Fibroblast of skin of abdomen (primary cell): ENCODE measurements around the gene ZNF764.
A peak's percentile ranks its signal among the peaks of the same experiment; 100 is the strongest.
"Not testable (repeated sequence)": the region's sequence is repeated elsewhere in the genome, so short reads cannot be mapped to it uniquely, and the experiment has no call there.

Experiments used
- DNase-seq: peaks from one replicate; pipeline ENCODE4 v3.0.0-alpha.2; 2013

The ZNF764 gene

DNA sequence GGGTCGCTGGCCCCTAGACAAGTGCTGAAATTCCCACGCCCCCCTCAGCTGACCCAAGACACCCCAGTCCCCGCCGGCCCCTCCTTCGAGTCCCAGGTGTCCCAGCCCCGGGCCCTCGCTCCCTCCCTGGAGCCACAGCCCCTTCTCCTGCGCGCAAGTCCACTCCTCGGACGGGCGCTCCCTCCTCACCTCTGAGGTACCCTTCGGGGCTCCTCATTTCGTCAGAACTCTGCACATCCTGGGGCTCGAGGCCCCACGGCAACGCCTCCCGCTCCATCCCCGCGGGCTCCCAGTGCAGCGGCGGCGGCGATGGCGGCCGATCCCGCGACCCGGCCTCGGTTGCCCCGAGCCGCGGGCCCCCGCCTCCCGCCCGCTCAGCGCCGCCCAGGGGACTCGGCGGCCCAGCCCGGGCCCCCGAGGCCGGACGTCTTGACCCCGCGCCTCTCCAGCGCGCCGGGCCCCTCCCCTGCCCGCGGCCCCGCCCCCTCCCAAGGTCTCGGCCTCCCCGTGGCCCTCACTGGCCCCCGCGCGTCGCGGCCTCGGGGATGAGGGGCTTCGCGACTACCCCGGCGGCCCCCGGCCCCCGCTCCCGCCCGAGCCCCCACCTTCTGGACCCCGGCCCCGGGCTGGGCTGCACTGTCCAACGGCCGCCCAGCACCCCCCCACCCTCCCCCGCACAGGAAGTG, 31.9 kb downstream of the ZNF764 start, which contains the start of gene ZNF768:
TSS of gene ZNF768 (minus strand) at position 430 of the 686 bp plus-strand sequence. CDS start at position 277, 153 bp downstream.
- peak; percentile 6 for DNase-seq

DNA sequence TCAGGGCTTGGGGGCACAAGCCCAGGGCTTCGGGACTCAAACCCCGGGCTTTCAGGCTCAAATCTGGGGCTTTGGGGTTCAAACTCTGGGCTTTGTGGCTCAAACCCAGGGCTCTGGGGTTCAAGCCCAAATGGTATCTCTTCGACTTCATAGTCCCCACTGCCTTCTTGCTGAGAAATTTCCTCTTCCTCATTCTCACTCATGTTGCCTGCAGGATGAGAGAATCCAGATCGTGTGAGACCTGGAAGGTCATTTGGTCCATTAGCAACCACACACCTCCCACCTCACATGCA, 32.4 kb downstream of the ZNF764 start:
- no peak for DNase-seq

DNA sequence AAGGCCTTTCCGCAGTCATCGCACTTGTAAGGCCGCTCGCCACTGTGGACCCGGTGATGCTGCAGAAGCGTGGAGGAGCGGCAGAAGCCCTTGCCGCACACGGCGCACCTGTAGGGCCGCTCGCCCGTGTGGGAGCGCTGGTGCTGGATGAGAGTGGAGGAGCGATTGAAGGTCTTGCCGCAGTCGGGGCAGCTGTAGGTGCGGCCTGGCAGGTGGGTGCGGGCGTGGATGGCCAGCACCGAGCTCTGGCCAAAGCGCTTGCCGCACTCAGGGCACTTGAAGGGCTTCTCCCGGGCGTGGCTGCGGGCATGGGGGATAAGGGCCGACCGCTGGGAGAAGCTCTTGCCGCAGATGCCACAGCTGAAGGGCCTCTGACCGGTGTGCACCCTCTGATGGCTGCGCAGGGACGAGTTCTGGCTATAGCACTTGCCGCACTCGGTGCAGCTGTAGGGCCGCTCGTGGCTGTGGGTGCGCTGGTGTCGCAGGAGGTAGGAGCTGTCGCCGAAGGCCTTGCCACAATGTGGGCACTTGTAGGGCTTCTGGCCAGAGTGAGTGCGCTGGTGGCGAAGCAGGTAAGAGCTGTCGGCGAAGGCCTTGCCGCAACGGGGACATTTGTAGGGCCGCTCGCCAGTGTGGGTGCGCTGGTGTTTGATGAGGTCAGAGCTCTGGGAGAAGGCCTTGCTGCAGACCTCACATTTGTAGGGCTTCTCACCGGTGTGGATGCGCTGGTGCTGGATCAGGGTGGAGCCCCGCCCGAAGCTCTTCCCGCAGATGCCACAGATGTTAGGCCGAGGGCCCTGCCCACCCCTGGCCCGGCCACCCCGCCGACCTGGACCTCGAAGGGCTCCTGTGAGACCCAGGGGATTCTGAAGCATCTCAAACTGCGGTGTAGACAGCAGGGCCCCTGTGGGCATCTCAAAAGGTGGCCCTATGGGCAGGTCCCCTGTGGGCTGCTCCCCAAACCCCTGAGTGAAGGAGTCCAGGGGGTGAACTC, 33.3 kb downstream of the ZNF764 start:
- DNase-seq, result no peak

DNA sequence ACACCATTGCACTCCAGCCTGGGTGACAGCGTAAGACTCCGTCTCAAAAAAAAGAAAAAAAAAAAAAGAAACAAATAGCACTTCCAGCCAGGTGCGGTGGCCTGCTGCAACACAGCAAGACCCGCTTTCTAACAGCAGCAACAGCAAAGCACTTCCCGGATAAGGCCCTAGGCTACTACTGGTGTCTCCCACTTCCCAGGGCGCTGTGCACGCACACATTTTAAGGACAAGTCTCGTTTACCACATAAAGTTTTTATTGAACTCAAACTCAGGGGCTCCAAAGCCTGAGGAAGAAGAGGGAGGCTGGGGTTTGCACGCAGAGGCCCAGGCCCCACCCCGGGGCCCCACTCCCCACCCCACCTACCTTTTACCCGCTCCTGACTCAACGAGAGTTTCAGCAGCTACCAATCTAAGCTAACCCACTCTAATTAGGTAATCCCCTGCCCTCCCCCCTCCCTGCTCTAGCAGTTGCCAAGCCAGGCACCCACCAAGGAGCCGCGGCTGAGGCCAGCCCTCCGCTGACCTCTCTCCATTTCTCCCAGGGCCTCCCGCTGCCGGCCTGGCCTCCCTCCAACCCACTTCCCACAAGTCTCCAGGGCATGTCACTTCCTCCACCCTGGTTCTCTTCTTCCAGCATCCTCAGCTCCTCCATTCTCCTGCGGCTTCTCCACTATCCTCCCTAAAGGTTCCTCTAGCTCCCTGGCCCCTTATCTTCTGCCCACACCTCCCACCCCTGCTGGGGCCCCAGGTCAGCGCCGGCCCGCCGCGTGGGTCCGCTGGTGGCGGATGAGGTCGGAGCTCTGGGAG, 34.2 kb downstream of the ZNF764 start:
- no peak for DNase-seq

DNA sequence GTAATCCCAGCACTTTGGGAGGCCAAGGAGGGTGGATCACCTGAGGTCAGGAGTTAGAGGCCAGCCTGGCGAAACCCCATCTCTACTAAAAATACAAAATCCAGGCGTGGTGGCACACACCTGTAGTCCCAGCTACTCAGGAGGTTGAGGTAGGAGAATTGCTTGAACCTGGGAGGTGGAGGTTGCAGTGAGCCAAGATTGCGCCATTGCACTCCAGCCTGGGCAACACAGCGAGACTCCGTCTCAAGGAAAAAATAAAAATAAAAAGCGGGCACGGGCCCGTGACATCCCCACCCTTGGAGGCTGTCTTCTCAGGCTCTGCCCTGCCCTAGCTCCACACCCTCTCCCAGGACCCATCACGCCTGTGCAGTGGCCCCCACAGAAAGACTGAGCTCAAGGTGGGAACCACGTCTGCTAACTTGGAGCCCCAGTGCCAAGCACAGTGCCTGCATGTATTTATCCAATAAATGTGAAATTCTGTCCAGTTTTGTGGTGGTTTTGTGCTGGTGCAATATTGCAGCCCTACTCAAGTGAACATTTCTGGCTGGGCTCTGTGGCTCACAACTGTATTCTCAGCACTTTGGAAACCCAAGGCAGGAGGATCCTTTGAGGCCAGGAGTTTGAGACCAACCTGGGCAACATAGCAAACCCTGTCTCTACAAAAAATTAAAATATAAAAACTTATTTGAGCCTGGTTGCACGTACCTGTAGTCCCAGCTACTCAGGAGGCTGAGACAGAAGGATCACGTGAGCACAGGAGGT, 35.3 kb downstream of the ZNF764 start:
- not testable (repeated sequence) for DNase-seq

DNA sequence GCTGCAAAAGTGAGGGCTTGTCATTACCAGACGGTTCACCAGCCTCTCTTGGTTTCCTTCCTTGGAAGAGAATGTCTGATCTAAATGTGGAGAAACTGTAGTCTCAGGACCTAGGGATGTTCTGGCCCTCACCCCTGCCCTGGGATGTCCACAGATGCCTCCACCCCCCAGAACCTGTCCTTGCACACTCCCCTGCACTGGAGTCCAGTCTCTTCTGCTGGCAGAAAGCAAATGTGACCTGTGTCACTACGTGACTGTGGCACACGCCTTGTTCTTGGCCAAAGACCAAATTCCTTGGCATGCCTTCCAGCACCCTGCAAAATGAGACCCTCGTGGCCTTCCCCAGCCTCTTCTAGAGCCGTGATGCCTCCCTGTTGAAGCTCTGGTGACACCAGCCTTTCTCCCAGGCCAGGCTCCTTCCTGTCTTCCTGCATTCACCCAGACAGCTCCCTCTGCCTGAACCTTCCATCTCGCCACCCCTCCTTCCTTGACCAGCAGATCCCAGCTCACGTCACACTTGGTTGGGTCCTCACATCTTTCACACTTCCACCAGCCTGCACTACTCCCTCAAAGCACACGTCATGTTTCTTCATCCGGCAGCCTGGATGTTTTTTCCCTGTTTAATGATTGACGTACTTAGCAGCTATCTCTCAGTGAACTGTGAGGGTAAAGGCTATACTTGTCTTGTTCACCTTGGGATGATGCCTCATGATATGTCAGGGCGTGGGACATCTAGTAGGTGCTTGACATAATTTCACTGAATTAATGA, 36.1 kb downstream of the ZNF764 start:
- DNase-seq, result no peak

DNA sequence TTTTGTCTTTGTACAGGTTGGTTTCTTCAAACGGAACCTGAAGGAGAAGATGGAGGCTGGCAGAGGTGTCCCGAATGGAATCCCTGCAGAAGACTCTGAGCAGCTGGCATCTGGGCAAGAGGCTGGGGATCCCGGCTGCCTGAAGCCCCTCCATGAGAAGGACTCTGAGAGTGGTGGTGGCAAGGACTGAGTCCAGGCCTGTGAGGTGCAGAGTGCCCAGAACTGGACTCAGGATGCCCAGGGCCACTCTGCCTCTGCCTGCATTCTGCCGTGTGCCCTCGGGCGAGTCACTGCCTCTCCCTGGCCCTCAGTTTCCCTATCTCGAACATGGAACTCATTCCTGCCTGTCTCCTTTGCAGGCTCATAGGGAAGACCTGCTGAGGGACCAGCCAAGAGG, 36.7 kb downstream of the ZNF764 start:
- no peak for DNase-seq

DNA sequence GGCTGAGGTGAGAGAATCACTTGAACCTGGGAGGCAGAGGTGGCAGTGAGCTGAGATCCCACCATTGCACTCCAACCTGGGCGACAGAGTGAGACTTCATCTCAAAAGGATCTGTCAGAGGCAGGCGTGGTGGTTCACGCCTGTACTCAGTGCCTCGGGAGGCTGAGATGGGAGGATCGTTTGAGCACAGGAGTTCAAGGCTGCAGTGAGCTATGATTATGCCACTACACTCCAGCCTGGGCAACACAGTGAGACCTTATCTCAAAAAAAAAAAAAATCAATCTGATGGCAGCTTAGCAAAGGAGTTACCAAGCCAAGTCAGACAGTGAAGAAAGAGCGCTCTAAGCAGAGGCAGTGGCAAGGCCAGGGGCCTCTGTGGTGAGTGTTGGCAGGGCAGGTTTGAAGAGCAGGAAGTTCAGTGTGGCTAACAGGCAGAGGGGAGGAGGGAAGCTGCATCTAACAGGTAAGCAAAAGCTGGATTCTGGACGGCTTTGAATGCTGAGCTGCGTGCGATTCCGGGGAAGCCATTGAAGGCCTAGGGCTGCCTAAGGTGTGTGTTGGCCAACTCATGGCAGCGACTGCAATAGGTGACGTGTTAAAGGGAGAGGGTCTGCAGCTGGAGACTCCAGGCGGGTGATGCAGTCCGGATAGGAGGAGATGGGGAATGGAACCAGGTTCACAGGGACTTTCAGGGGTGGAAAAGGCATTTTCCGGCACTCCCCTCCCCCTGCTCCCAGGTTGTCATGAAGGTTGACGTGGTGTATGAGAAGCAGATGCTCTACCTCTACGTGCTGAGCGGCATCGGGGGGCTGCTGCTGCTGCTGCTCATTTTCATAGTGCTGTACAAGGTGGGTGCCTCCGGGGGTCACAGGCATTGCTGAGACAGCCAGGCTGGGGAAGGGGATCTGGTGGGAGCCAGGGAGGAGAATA, 38.8 kb downstream of the ZNF764 start:
- DNase-seq, result no peak

DNA sequence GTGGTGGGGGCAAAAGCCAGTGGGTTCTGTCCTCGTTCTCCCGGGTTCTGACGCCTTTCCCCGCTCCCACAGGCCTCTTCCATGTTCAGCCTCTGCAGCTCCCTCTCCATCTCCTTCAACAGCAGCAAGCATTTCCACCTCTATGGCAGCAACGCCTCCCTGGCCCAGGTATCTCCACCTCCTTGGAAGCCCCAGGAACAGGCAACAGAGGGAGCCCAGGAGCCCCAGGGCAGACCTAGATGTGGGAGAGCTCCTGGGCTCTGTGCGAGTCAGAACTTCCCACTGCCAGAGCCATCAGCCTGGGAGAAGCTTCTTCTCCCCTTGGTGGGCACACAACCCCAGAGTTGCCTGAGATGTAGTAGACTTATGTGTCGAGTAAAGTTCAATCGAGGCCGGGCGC, 39.6 kb downstream of the ZNF764 start:
- no peak for DNase-seq

DNA sequence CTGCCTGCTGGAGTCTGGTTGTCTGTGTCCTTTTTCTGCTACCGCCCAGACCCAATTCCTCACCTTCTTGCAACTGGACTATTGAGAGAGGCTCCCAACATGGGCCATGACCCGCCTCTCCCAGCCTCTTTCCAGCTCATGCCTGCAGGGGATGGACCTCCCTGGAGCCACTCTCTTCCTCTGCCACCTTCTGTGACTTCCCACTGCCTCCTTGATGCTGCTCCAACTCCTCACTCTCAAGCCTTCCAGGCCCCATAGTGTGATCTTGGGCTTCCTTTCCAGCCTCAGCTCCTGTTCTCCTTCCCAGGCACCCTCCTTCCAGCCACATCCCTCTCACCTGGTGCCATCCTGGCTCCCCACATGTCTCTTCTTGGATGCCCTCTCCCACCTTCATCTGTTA, 42.9 kb downstream of the ZNF764 start:
- no peak for DNase-seq

DNA sequence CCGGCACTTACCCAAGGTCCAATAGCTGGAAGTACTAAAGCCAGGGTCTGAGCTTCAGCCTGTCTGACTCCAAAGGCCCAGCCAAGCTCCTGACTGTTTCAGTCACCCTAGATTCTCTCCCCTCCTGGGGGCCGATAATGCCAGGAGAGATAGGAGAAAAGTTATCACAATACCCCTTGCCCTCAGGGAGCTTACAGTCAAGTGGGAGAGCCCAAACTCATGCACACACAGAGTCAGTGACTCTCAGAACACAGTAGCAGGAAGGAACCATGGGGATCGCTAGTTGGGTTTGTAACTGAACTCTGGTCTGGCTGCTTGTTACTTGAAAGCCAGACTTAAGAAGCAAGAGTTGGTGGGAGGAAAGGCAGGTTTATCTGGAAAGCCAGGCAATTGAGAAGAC, 46.7 kb downstream of the ZNF764 start:
- DNase-seq, result no peak

DNA sequence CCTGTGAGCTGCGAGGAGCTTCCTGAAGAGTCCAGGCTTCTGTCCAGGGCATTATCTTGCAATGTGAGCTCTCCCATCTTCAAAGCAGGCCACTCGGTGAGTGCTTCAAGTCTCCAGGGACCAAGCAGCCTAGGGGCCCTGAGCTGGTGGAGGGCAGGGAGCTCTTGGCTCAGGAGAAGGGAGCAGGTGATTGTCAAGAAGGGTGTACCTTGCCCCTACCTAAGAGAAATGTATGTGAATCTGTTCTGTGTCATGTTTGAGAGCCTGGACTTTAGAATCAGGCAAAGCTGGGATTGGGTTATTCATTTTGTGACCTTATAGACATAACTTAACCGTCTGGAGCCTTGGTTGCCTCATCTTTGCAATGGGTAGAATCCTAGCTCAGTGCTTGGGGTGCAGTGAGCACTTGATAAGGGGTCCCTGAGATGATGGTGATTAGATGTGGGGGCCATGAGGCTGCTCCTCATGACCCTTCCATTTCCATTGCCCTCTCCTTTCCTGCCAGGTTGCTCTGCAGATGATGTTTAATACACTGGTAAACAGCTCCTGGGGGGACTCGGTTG, 47.7 kb downstream of the ZNF764 start:
- no peak for DNase-seq

DNA sequence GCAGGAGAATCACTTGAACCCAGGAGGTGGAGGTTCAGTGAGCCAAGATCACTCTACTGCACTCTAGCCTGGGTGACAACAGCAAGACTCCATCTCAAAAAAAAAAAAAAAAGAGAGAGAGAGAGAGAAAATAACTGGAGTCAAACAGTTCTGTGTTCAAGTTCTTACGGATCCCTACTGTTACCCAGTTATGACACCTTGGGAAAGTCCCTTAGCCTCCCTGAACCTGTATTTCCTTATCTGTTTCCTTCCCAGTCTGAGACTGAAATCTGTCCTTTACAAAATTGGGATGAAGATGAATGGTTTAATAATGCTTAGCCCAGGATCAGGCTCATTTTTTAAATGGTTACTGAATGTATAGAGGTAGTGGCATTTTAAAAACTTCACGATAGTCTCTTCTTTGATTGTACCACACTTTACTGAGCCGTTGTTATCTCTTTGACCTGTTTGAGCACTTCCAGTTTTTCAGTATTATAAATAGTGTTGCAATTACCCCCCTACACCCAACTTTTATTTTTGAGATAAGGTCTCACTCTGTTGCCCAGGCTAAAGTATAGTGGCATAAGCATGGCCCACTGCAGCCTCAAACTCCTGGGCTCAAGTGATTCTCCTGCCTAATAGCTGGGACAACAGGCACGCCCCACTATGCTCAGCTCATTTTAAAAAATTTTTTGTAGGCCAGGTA, 49.0 kb downstream of the ZNF764 start:
- DNase-seq, result no peak
